ENCODE data around the gene FXYD1. TPM values are rescaled to one million over a fixed set of nuclear protein-coding genes. Genes with fewer than 3 reads are reported as not detected.

The FXYD1 gene
- total and polyA plus RNA-seq, 4 donors = 5.7 to 37.6 (median 22.7) TPM

DNA sequence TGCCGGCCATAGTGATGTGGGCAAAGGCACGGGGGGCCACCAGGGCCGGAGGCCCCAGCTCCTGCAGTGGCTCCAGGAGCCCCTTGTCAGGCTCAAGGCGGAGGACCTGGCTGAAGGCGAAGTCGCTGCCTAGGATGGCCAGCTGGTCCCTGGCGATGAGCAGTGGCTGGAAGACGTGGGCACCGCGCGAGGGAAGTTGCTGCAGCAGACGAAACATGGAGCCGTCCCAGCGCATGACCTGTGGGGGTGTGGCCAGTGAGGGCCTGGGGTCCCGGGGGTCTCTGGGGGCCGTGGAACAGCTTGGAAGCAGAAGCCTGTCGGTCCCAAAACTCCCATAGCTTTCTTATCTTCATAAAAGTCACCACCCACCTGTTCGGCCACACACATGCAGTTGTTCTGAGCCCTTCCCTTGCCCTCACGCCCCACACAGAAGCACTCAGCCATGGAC is 13.3 kb upstream of the FXYD1 start:
- no peak for DNase-seq
- TF ChIP-seq, protein P1, sequence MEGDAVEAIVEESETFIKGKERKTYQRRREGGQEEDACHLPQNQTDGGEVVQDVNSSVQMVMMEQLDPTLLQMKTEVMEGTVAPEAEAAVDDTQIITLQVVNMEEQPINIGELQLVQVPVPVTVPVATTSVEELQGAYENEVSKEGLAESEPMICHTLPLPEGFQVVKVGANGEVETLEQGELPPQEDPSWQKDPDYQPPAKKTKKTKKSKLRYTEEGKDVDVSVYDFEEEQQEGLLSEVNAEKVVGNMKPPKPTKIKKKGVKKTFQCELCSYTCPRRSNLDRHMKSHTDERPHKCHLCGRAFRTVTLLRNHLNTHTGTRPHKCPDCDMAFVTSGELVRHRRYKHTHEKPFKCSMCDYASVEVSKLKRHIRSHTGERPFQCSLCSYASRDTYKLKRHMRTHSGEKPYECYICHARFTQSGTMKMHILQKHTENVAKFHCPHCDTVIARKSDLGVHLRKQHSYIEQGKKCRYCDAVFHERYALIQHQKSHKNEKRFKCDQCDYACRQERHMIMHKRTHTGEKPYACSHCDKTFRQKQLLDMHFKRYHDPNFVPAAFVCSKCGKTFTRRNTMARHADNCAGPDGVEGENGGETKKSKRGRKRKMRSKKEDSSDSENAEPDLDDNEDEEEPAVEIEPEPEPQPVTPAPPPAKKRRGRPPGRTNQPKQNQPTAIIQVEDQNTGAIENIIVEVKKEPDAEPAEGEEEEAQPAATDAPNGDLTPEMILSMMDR (IDR thresholded peaks at IDR 0.05; ENCODE audit: control extremely low read depth, extremely low read depth) = no peak
- Histone ChIP-seq H3K36me3 (ENCODE audit: control insufficient read depth in 4 of 4, insufficient read depth in 4 of 4, low read length in 4 of 4) (no peaks in the 10 kb centered on the region), H3K27me3 (ENCODE audit: control insufficient read depth in 3 of 3, insufficient read depth in 3 of 3, low read length in 2 of 3) (no peaks in the 10 kb centered on the region), H3K27ac (ENCODE audit: low read depth in 1 of 2, low read length in 1 of 2) (peak overlapping the region in 1 of 2 donors; percentile 71), H3K9me3 (ENCODE audit: control insufficient read depth in 4 of 4, insufficient read depth in 3 of 4, low read length in 3 of 4) (no peaks in the 10 kb centered on the region), H3K9ac (ENCODE audit: insufficient read depth in 1 of 2, low read length in 2 of 2) (no peak overlapping the region), H3K4me3 (no peak overlapping the region), H3K4me1 (ENCODE audit: control insufficient read depth in 5 of 5, insufficient read depth in 5 of 5, low read length in 5 of 5) (peaks cover 5 to 27% (median 9%) of the 10 kb centered on the region in 5 donors)
- ATAC-seq (ENCODE audit: insufficient read depth, low FRiP score) = no peak
- 88 to 89% methylated on average over 19 of the region's 19 CpGs for WGBS, 2 donors

GRCh38 chr19:35125749-35126623 is 12.6 kb upstream of the FXYD1 start:
- Histone ChIP-seq H3K4me1 (ENCODE audit: control insufficient read depth in 5 of 5, insufficient read depth in 5 of 5, low read length in 5 of 5) (peaks cover 5 to 27% (median 9%) of the 10 kb centered on the region in 5 donors), H3K36me3 (ENCODE audit: control insufficient read depth in 4 of 4, insufficient read depth in 4 of 4, low read length in 4 of 4) (no peaks in the 10 kb centered on the region), H3K4me3 (no peak overlapping the region), H3K9ac (ENCODE audit: insufficient read depth in 1 of 2, low read length in 2 of 2) (no peak overlapping the region), H3K27me3 (ENCODE audit: control insufficient read depth in 3 of 3, insufficient read depth in 3 of 3, low read length in 2 of 3) (no peaks in the 10 kb centered on the region), H3K27ac (ENCODE audit: low read depth in 1 of 2, low read length in 1 of 2) (no peak overlapping the region), H3K9me3 (ENCODE audit: control insufficient read depth in 4 of 4, insufficient read depth in 3 of 4, low read length in 3 of 4) (no peaks in the 10 kb centered on the region)
- 92 to 96% methylated on average over 33 to 35 of the region's 35 CpGs for WGBS, 2 donors
- TF ChIP-seq, protein P1 (IDR thresholded peaks at IDR 0.05; ENCODE audit: control extremely low read depth, extremely low read depth) = no peak
- no peak for ATAC-seq (ENCODE audit: insufficient read depth, low FRiP score)
- no peak for DNase-seq

GRCh38 chr19:35126624-35126959 is 12.0 kb upstream of the FXYD1 start:
- no peak overlapping the region for H3K4me3 ChIP-seq
- DNase-seq = peak in 1 of 3 donors; percentile 58
- 66 to 77% methylated on average over 17 to 20 of the region's 20 CpGs for WGBS, 2 donors

More at GRCh38 chr19:35126624-35126959, 12.0 kb upstream of the FXYD1 start:
- ATAC-seq (ENCODE audit: insufficient read depth, low FRiP score) = no peak
- Histone ChIP-seq H3K36me3 (ENCODE audit: control insufficient read depth in 4 of 4, insufficient read depth in 4 of 4, low read length in 4 of 4) (no peaks in the 10 kb centered on the region), H3K9ac (ENCODE audit: insufficient read depth in 1 of 2, low read length in 2 of 2) (no peak overlapping the region), H3K27ac (ENCODE audit: low read depth in 1 of 2, low read length in 1 of 2) (no peak overlapping the region), H3K27me3 (ENCODE audit: control insufficient read depth in 3 of 3, insufficient read depth in 3 of 3, low read length in 2 of 3) (no peaks in the 10 kb centered on the region), H3K9me3 (ENCODE audit: control insufficient read depth in 4 of 4, insufficient read depth in 3 of 4, low read length in 3 of 4) (no peaks in the 10 kb centered on the region), H3K4me1 (ENCODE audit: control insufficient read depth in 5 of 5, insufficient read depth in 5 of 5, low read length in 5 of 5) (peaks cover 5 to 27% (median 9%) of the 10 kb centered on the region in 5 donors)
- TF ChIP-seq, protein P1 (IDR thresholded peaks at IDR 0.05; ENCODE audit: control extremely low read depth, extremely low read depth) = no peak

Data from lung (tissue), 12 donors.